Upper lobe of right lung (tissue), 1 donor: ENCODE results near the gene ARHGAP44. TPM values are rescaled to one million over a fixed set of nuclear protein-coding genes. Genes with fewer than 3 reads are reported as not detected.

Experiments used
- ATAC-seq: fragments of 200-7000 bp; cut with Tn5 transposase; one replicate; pipeline ENCODE4 v1.9.1; 2020; ENCODE audit warnings: mild to moderate bottlenecking, moderate library complexity
- DNase-seq: peaks from one replicate; pipeline ENCODE4 v3.0.0-alpha.2; 2020
- H3K27ac ChIP-seq: fragments of 200-600 bp; one replicate; pipeline ENCODE4 v1.8.0; 2022
- H3K27me3 ChIP-seq: fragments of 200-600 bp; one replicate; pipeline ENCODE4 v1.8.0; 2022; ENCODE audit warnings: mild to moderate bottlenecking
- H3K36me3 ChIP-seq: fragments of 200-600 bp; one replicate; pipeline ENCODE4 v1.8.0; 2022
- H3K4me1 ChIP-seq: fragments of 200-600 bp; one replicate; pipeline ENCODE4 v1.8.0; 2022
- H3K4me3 ChIP-seq: fragments of 200-600 bp; one replicate; pipeline ENCODE4 v1.8.0; 2022; ENCODE audit warnings: mild to moderate bottlenecking
- H3K9me3 ChIP-seq: fragments of 200-600 bp; one replicate; pipeline ENCODE4 v1.8.0; 2022
- CTCF ChIP-seq: fragments of 200-600 bp; IDR thresholded peaks from one replicate; pipeline ENCODE4 v1.8.0; 2022; ENCODE audit warnings: antibody characterized with exemption
- intact Hi-C: fragments of 100-400 bp; cut with DNase I; formaldehyde crosslinking; loops from one replicate; pipeline ENCODE4 v1.11.0; 2022
- total RNA-seq: library from RNA; stranded (reverse); fragmentation: NEBNext Ultra II Directional; extraction: Animal tissue kit (Norgen Biotek cat#: 25700); gene quantifications from one replicate; pipeline ENCODE4 v1.2.1, GENCODE V29; 2021
- donor health status: DM: no; HTN: yes; CAD: no; lungs with severe emphysema.

The ARHGAP44 gene
- total RNA-seq, 1 donor from 2014 or later, result 41.2 TPM

- Histone ChIP-seq H3K27ac (no peak overlapping the region), H3K4me3 (no peak overlapping the region), H3K27me3 (no peaks in the 10 kb centered on the region), H3K4me1 (no peaks in the 10 kb centered on the region), H3K36me3 (no peaks in the 10 kb centered on the region), H3K9me3 (no peaks in the 10 kb centered on the region)
- ATAC-seq (no peak), DNase-seq (no peak)
- intact Hi-C loops, result no loop called here
- peak; percentile 4 for TF ChIP-seq CTCF
These were observed 139.4 kb downstream of the ARHGAP44 start for GRCh38 chr17:12928736-12929135.

- DNase-seq, result no peak
- no peak overlapping the region for H3K27ac ChIP-seq
These were observed 147.2 kb downstream of the ARHGAP44 start for GRCh38 chr17:12936501-12936900.

GRCh38 chr17:12940699-12941098 is 151.4 kb downstream of the ARHGAP44 start:
- ATAC-seq (no peak), DNase-seq (no peak)
- Histone ChIP-seq H3K27ac (no peak overlapping the region), H3K4me3 (no peak overlapping the region), H3K9me3 (no peaks in the 10 kb centered on the region), H3K36me3 (no peaks in the 10 kb centered on the region), H3K27me3 (no peaks in the 10 kb centered on the region), H3K4me1 (no peaks in the 10 kb centered on the region)
- no peak for TF ChIP-seq CTCF
- intact Hi-C loops, result no loop called here

More at GRCh38 chr17:12936501-12936900, 147.2 kb downstream of the ARHGAP44 start:
- no peak for ATAC-seq
- no peak overlapping the region for H3K4me3 ChIP-seq
- H3K9me3 ChIP-seq, result no peaks in the 10 kb centered on the region
- no peaks in the 10 kb centered on the region for H3K4me1 ChIP-seq
- H3K36me3 ChIP-seq, result no peaks in the 10 kb centered on the region
- intact Hi-C loops, result no loop called here
- H3K27me3 ChIP-seq, result no peaks in the 10 kb centered on the region
- no peak for TF ChIP-seq CTCF

- no peak overlapping the region for H3K4me3 ChIP-seq
- no peaks in the 10 kb centered on the region for H3K9me3 ChIP-seq
- H3K4me1 ChIP-seq, result no peaks in the 10 kb centered on the region
- intact Hi-C loops, result no loop called here
- H3K36me3 ChIP-seq, result peaks cover 12% of the 10 kb centered on the region
- no peak for ATAC-seq
- no peak for DNase-seq
- H3K27me3 ChIP-seq, result no peaks in the 10 kb centered on the region
- no peak overlapping the region for H3K27ac ChIP-seq
- no peak for TF ChIP-seq CTCF
These were observed 157.7 kb downstream of the ARHGAP44 start for GRCh38 chr17:12947047-12947446.

GRCh38 chr17:12952012-12952411 is 162.7 kb downstream of the ARHGAP44 start:
- Histone ChIP-seq H3K27ac (no peak overlapping the region), H3K27me3 (no peaks in the 10 kb centered on the region), H3K36me3 (peaks cover 19% of the 10 kb centered on the region), H3K9me3 (no peaks in the 10 kb centered on the region), H3K4me1 (no peaks in the 10 kb centered on the region), H3K4me3 (no peak overlapping the region)
- intact Hi-C loops, result no loop called here
- no peak for TF ChIP-seq CTCF
- no peak for DNase-seq
- no peak for ATAC-seq

- no peak overlapping the region for H3K4me3 ChIP-seq
- peaks cover 19% of the 10 kb centered on the region for H3K36me3 ChIP-seq
- DNase-seq (no peak), ATAC-seq (no peak)
- intact Hi-C loops, result no loop called here
- no peaks in the 10 kb centered on the region for H3K4me1 ChIP-seq
- no peaks in the 10 kb centered on the region for H3K27me3 ChIP-seq
- H3K27ac ChIP-seq, result no peak overlapping the region
- no peak for TF ChIP-seq CTCF
- H3K9me3 ChIP-seq, result no peaks in the 10 kb centered on the region
These were observed 163.9 kb downstream of the ARHGAP44 start for GRCh38 chr17:12953156-12953555.
